ENCODE measurements around the gene RSRP1.
A peak's percentile ranks its signal among the peaks of the same experiment; 100 is the strongest.

Gene RSRP1

GRCh38 chr1:25255706-25256577 is 8.7 kb upstream of the RSRP1 start:
- Histone ChIP-seq H3K9me3 (ENCODE audit: control insufficient read depth, insufficient read depth, low read depth, low read length) (no peaks in the 10 kb centered on the region), H3K27ac (ENCODE audit: low read depth, low read length) (no peak overlapping the region), H3K4me3 (ENCODE audit: low read depth, low read length) (no peak overlapping the region), H3K9ac (ENCODE audit: low read length) (no peak overlapping the region), H3K4me1 (ENCODE audit: control insufficient read depth, insufficient read depth, low read length) (peaks cover 25% of the 10 kb centered on the region), H3K36me3 (ENCODE audit: control insufficient read depth, insufficient read depth, low read length) (no peaks in the 10 kb centered on the region), H3K27me3 (ENCODE audit: control insufficient read depth, insufficient read depth, low read length) (no peaks in the 10 kb centered on the region)

- Histone ChIP-seq H3K9ac (ENCODE audit: low read length) (peak overlapping the region; percentile 42), H3K4me3 (ENCODE audit: low read depth, low read length) (no peak overlapping the region), H3K36me3 (ENCODE audit: control insufficient read depth, insufficient read depth, low read length) (no peaks in the 10 kb centered on the region), H3K27me3 (ENCODE audit: control insufficient read depth, insufficient read depth, low read length) (no peaks in the 10 kb centered on the region), H3K9me3 (ENCODE audit: control insufficient read depth, insufficient read depth, low read depth, low read length) (no peaks in the 10 kb centered on the region), H3K27ac (ENCODE audit: low read depth, low read length) (peak overlapping the region; percentile 46; the same call in 1 of the 2 replicates), H3K4me1 (ENCODE audit: control insufficient read depth, insufficient read depth, low read length) (peaks cover 25% of the 10 kb centered on the region)
These were observed 6.7 kb upstream of the RSRP1 start for GRCh38 chr1:25253911-25254310.

- peaks cover 7% of the 10 kb centered on the region; the same call in 1 of the 2 replicates for H3K4me1 ChIP-seq (ENCODE audit: control insufficient read depth, insufficient read depth, low read length)
- H3K27me3 ChIP-seq (ENCODE audit: control insufficient read depth, insufficient read depth, low read length), result no peaks in the 10 kb centered on the region
- no peaks in the 10 kb centered on the region for H3K9me3 ChIP-seq (ENCODE audit: control insufficient read depth, insufficient read depth, low read depth, low read length)
- H3K9ac ChIP-seq (ENCODE audit: low read length), result peak overlapping the region; percentile 72
- H3K36me3 ChIP-seq (ENCODE audit: control insufficient read depth, insufficient read depth, low read length), result peaks cover 32% of the 10 kb centered on the region
- peak overlapping the region; percentile 94 for H3K4me3 ChIP-seq (ENCODE audit: low read depth, low read length)
- H3K27ac ChIP-seq (ENCODE audit: low read depth, low read length), result peak overlapping the region; percentile 62; the same call in 1 of the 2 replicates
These were observed 838 bp upstream of the RSRP1 start for GRCh38 chr1:25247829-25248754.

GRCh38 chr1:25246600-25247023 is 642 bp downstream of the RSRP1 start:
- peak overlapping the region; percentile 92 for H3K9ac ChIP-seq (ENCODE audit: low read length)
- peak overlapping the region; percentile 85 for H3K27ac ChIP-seq (ENCODE audit: low read depth, low read length)
- peaks cover 7% of the 10 kb centered on the region; the same call in 1 of the 2 replicates for H3K4me1 ChIP-seq (ENCODE audit: control insufficient read depth, insufficient read depth, low read length)
- peak overlapping the region; percentile 94 for H3K4me3 ChIP-seq (ENCODE audit: low read depth, low read length)
- peaks cover 46% of the 10 kb centered on the region for H3K36me3 ChIP-seq (ENCODE audit: control insufficient read depth, insufficient read depth, low read length)
- H3K9me3 ChIP-seq (ENCODE audit: control insufficient read depth, insufficient read depth, low read depth, low read length), result no peaks in the 10 kb centered on the region
- no peaks in the 10 kb centered on the region for H3K27me3 ChIP-seq (ENCODE audit: control insufficient read depth, insufficient read depth, low read length)

- H3K4me3 ChIP-seq (ENCODE audit: low read depth, low read length), result peak overlapping the region; percentile 94
- no peaks in the 10 kb centered on the region for H3K27me3 ChIP-seq (ENCODE audit: control insufficient read depth, insufficient read depth, low read length)
- H3K27ac ChIP-seq (ENCODE audit: low read depth, low read length), result peak overlapping the region; percentile 85; the same call in 1 of the 2 replicates
- no peaks in the 10 kb centered on the region for H3K9me3 ChIP-seq (ENCODE audit: control insufficient read depth, insufficient read depth, low read depth, low read length)
- peak overlapping the region; percentile 92 for H3K9ac ChIP-seq (ENCODE audit: low read length)
- peaks cover 7% of the 10 kb centered on the region; the same call in 1 of the 2 replicates for H3K4me1 ChIP-seq (ENCODE audit: control insufficient read depth, insufficient read depth, low read length)
- peaks cover 46% of the 10 kb centered on the region for H3K36me3 ChIP-seq (ENCODE audit: control insufficient read depth, insufficient read depth, low read length)
These were observed 1.2 kb downstream of the RSRP1 start for GRCh38 chr1:25245809-25246599.

- no peak overlapping the region for H3K9ac ChIP-seq (ENCODE audit: low read length)
- H3K36me3 ChIP-seq (ENCODE audit: control insufficient read depth, insufficient read depth, low read length), result peaks cover 46% of the 10 kb centered on the region
- peaks cover 7% of the 10 kb centered on the region; the same call in 1 of the 2 replicates for H3K4me1 ChIP-seq (ENCODE audit: control insufficient read depth, insufficient read depth, low read length)
- H3K9me3 ChIP-seq (ENCODE audit: control insufficient read depth, insufficient read depth, low read depth, low read length), result no peaks in the 10 kb centered on the region
- H3K27me3 ChIP-seq (ENCODE audit: control insufficient read depth, insufficient read depth, low read length), result no peaks in the 10 kb centered on the region
- H3K4me3 ChIP-seq (ENCODE audit: low read depth, low read length), result peak overlapping the region; percentile 94
- H3K27ac ChIP-seq (ENCODE audit: low read depth, low read length), result no peak overlapping the region
These were observed 1.9 kb downstream of the RSRP1 start for GRCh38 chr1:25245393-25245792.

GRCh38 chr1:25243907-25244306 is 3.3 kb downstream of the RSRP1 start:
- Histone ChIP-seq H3K36me3 (ENCODE audit: control insufficient read depth, insufficient read depth, low read length) (peaks cover 46% of the 10 kb centered on the region), H3K27ac (ENCODE audit: low read depth, low read length) (no peak overlapping the region), H3K4me1 (ENCODE audit: control insufficient read depth, insufficient read depth, low read length) (peaks cover 7% of the 10 kb centered on the region; the same call in 1 of the 2 replicates), H3K4me3 (ENCODE audit: low read depth, low read length) (no peak overlapping the region), H3K9me3 (ENCODE audit: control insufficient read depth, insufficient read depth, low read depth, low read length) (no peaks in the 10 kb centered on the region), H3K27me3 (ENCODE audit: control insufficient read depth, insufficient read depth, low read length) (no peaks in the 10 kb centered on the region), H3K9ac (ENCODE audit: low read length) (no peak overlapping the region)

GRCh38 chr1:25239681-25240541 is 7.3 kb downstream of the RSRP1 start:
- no peaks in the 10 kb centered on the region for H3K4me1 ChIP-seq (ENCODE audit: control insufficient read depth, insufficient read depth, low read length)

GRCh38 chr1:25238046-25238445 is 9.2 kb downstream of the RSRP1 start:
- Histone ChIP-seq H3K9me3 (ENCODE audit: control insufficient read depth, insufficient read depth, low read depth, low read length) (no peaks in the 10 kb centered on the region), H3K9ac (ENCODE audit: low read length) (no peak overlapping the region), H3K27me3 (ENCODE audit: control insufficient read depth, insufficient read depth, low read length) (no peaks in the 10 kb centered on the region), H3K27ac (ENCODE audit: low read depth, low read length) (no peak overlapping the region), H3K4me1 (ENCODE audit: control insufficient read depth, insufficient read depth, low read length) (no peaks in the 10 kb centered on the region), H3K36me3 (ENCODE audit: control insufficient read depth, insufficient read depth, low read length) (peaks cover 14% of the 10 kb centered on the region), H3K4me3 (ENCODE audit: low read depth, low read length) (no peak overlapping the region)

More at GRCh38 chr1:25239681-25240541, 7.3 kb downstream of the RSRP1 start:
- no peaks in the 10 kb centered on the region for H3K27me3 ChIP-seq (ENCODE audit: control insufficient read depth, insufficient read depth, low read length)
- peak overlapping the region; percentile 65 for H3K27ac ChIP-seq (ENCODE audit: low read depth, low read length)
- no peaks in the 10 kb centered on the region for H3K9me3 ChIP-seq (ENCODE audit: control insufficient read depth, insufficient read depth, low read depth, low read length)
- H3K9ac ChIP-seq (ENCODE audit: low read length), result peak overlapping the region; percentile 63
- peak overlapping the region; percentile 68 for H3K4me3 ChIP-seq (ENCODE audit: low read depth, low read length)
- peaks cover 33% of the 10 kb centered on the region for H3K36me3 ChIP-seq (ENCODE audit: control insufficient read depth, insufficient read depth, low read length)

Measured in HUES6 (cell line).